Activated T-helper 17 cell treated with anti-CD3 and anti-CD28 coated beads, Interleukin-2, amount 50 U/mL, for 72 hours (primary cell): ENCODE data around the gene TGM2. TPM values are rescaled to one million over a fixed set of nuclear protein-coding genes. Genes with fewer than 3 reads are reported as not detected.

ENCODE experiments used
- ATAC-seq: fragments of 150-1000 bp; cut with Tn5 transposase; replicated peaks from 2 replicates; pipeline ENCODE4 v1.10.0; 2021; ENCODE audit warnings: mild to moderate bottlenecking, moderate library complexity
- H3K27ac Mint-ChIP-seq: one replicate; pipeline ENCODE4 v1.8.0; 2022; ENCODE audit warnings: mixed read lengths
- H3K27me3 Mint-ChIP-seq: one replicate; pipeline ENCODE4 v1.8.0; 2022; ENCODE audit warnings: mixed read lengths
- H3K36me3 Mint-ChIP-seq: one replicate; pipeline ENCODE4 v1.8.0; 2022; ENCODE audit warnings: low read depth, mild to moderate bottlenecking, mixed read lengths
- H3K4me1 Mint-ChIP-seq: one replicate; pipeline ENCODE4 v1.8.0; 2022; ENCODE audit warnings: mixed read lengths
- H3K4me3 Mint-ChIP-seq: one replicate; pipeline ENCODE4 v1.8.0; 2022; ENCODE audit warnings: mild to moderate bottlenecking, mixed read lengths
- H3K9me3 Mint-ChIP-seq: one replicate; pipeline ENCODE4 v1.8.0; 2022; ENCODE audit warnings: mixed read lengths
- total RNA-seq, 2 donors: library from RNA; stranded (reverse); gene quantifications; one replicate each; pipeline ENCODE4 v1.2.3, GENCODE V29; 2022

The TGM2 gene
- total RNA-seq, 2 donors from 2014 or later = 0.19 to 0.76 TPM

GRCh38 chr20:38192323-38192885, 27.3 kb upstream of the TGM2 start:
- Mint-ChIP-seq H3K4me3 (no peak overlapping the region), H3K27ac (no peak overlapping the region), H3K36me3 (no peaks in the 10 kb centered on the region), H3K9me3 (peaks cover 4% of the 10 kb centered on the region), H3K27me3 (peaks cover 15% of the 10 kb centered on the region), H3K4me1 (no peaks in the 10 kb centered on the region)
- ATAC-seq = no peak

- ATAC-seq = no peak
- peaks cover 4% of the 10 kb centered on the region for H3K9me3 Mint-ChIP-seq
- no peaks in the 10 kb centered on the region for H3K4me1 Mint-ChIP-seq
- H3K36me3 Mint-ChIP-seq = no peaks in the 10 kb centered on the region
- H3K27ac Mint-ChIP-seq = no peak overlapping the region
- H3K4me3 Mint-ChIP-seq = no peak overlapping the region
- peaks cover 13% of the 10 kb centered on the region for H3K27me3 Mint-ChIP-seq
Observed at GRCh38 chr20:38191654-38192053, 26.6 kb upstream of the TGM2 start.

DNA sequence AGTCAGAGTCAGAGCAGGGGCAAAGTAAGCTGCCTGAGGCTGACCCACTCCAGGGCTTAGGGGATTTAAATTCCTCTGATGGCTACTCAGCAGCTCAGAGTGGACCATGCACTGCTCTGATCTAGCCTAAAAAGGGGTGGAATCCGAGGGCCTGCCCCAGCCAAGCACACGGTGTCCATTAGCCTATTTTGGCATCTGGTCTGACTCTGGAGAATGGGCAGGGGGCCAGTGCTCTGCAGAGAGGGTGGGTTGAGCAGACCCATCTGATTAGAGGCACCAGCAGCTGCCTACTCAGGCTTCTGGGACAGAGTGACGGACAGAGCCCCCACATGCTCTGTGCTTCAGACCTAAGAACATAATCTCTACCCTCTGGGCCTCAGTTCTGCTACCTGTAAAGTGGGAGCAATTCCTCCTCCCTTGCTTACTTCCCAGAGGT, 25.9 kb upstream of the TGM2 start:
- ATAC-seq = no peak
- H3K27ac Mint-ChIP-seq = no peak overlapping the region
- no peaks in the 10 kb centered on the region for H3K36me3 Mint-ChIP-seq
- peaks cover 14% of the 10 kb centered on the region for H3K27me3 Mint-ChIP-seq
- H3K9me3 Mint-ChIP-seq = peaks cover 4% of the 10 kb centered on the region
- H3K4me3 Mint-ChIP-seq = no peak overlapping the region
- H3K4me1 Mint-ChIP-seq = no peaks in the 10 kb centered on the region

DNA sequence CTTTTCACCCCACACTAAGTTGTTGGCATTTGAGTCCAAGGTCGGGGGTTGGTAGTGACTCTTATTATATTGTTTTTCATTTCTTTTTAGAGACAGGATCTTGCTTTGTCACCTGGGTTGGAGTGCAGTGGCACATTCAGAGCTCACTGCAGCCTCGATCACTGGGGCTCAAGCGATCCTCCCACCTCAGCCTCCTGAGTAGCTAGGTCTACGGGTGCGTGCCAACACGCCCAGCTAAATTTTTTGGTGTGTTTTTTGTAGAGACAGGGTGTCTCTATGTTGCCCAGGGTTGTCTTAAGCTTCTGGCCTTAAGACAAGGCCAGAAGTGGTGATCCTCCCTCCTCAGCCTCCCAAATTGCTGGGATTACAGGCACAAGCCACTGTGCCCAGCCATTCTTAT, 25.1 kb upstream of the TGM2 start:
- peaks cover 4% of the 10 kb centered on the region for H3K9me3 Mint-ChIP-seq
- peaks cover 18% of the 10 kb centered on the region for H3K27me3 Mint-ChIP-seq
- H3K36me3 Mint-ChIP-seq = no peaks in the 10 kb centered on the region
- no peak overlapping the region for H3K27ac Mint-ChIP-seq
- H3K4me3 Mint-ChIP-seq = no peak overlapping the region
- ATAC-seq = no peak
- H3K4me1 Mint-ChIP-seq = no peaks in the 10 kb centered on the region

DNA sequence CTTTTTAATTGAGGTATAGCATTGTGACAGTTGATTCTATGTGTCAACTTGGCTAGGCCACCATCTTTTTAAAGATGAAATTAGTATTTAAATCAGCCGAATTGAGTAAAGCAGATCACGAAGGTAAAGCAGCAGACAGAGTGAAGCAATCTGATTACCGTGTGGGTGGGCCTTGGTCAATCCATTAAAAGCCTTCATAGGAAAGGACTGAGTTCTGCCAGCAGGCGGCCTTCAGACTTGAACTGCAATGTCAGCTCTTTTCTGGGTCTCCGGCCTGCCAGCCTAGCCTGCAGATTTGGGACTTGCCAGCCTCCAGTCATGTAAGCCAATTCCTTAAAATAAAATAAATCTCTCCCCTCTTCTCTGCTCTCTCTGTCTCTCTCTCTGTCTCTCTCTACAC, 22.4 kb upstream of the TGM2 start:
- no peak for ATAC-seq
- Mint-ChIP-seq H3K27me3 (peaks cover 17% of the 10 kb centered on the region), H3K27ac (no peak overlapping the region), H3K9me3 (no peaks in the 10 kb centered on the region), H3K4me1 (no peaks in the 10 kb centered on the region), H3K4me3 (no peak overlapping the region), H3K36me3 (no peaks in the 10 kb centered on the region)

DNA sequence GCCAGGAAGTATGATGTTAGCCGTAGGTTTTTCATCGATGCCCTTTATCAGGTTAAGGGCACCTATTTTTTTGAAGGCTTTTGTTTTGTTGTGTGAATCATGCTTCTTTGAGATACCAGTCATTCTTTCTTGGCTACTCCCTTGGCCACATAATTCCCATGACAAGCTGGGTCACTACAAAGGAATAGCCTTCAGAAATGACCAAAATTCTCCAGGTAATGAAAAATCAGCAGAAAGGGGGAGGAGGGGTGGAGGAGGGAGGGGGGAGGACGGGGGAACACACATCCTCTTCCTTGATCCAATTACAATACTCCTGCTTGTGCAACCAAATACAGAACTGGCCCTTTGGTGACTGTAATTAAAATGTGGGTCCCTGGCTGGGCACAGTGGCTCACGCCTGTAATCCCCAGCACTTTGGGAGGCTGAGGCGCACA, 21.7 kb upstream of the TGM2 start:
- no peak for ATAC-seq
- peaks cover 17% of the 10 kb centered on the region for H3K27me3 Mint-ChIP-seq
- H3K4me3 Mint-ChIP-seq = no peak overlapping the region
- H3K4me1 Mint-ChIP-seq = no peaks in the 10 kb centered on the region
- H3K27ac Mint-ChIP-seq = no peak overlapping the region
- no peaks in the 10 kb centered on the region for H3K9me3 Mint-ChIP-seq
- H3K36me3 Mint-ChIP-seq = no peaks in the 10 kb centered on the region

DNA sequence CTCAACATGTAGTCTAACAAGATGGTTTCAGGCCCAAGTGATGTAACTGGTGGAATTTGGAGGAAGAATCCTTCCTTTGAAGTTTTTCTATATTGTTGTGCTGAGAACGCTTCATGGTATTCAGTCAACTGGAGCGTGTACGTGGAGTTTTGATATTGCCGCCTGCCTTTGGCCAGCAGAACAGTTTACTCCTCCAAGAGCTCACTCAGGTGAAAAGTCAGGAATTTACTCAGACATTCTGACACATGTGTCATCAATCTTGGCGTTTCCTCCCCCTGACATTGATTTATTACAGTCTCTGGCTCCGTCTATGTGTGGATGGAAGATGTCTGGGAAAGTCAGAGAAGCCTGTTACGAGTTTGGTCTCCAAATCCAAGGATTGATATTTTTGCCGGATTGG, 19.0 kb upstream of the TGM2 start:
- Mint-ChIP-seq H3K27ac (no peak overlapping the region), H3K36me3 (no peaks in the 10 kb centered on the region), H3K27me3 (peaks cover 22% of the 10 kb centered on the region), H3K4me3 (no peak overlapping the region), H3K4me1 (no peaks in the 10 kb centered on the region), H3K9me3 (no peaks in the 10 kb centered on the region)
- no peak for ATAC-seq

DNA sequence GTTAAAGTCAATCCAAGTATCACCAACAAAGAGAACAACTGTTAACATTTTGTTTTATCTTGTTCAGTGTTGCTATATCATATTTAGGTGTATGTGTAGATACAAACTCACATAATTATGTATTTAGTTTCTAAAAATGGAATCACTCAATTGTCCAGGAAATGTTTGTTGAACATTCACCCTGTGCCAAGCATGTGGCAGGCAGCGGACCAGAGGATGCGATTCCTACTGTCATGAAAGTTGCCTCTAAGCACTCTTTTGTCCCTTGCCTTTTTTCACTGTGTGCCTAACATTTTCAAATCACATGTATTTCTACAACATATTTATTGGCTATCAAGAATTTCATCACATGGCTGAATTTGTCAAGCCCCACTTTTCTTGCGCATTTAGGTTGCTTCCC, 16.9 kb upstream of the TGM2 start:
- Mint-ChIP-seq H3K4me1 (no peaks in the 10 kb centered on the region), H3K27me3 (peaks cover 32% of the 10 kb centered on the region), H3K36me3 (no peaks in the 10 kb centered on the region), H3K4me3 (no peak overlapping the region), H3K27ac (no peak overlapping the region), H3K9me3 (no peaks in the 10 kb centered on the region)
- no peak for ATAC-seq

- Mint-ChIP-seq H3K4me1 (no peaks in the 10 kb centered on the region), H3K9me3 (no peaks in the 10 kb centered on the region), H3K36me3 (no peaks in the 10 kb centered on the region), H3K4me3 (no peak overlapping the region), H3K27ac (no peak overlapping the region), H3K27me3 (peaks cover 29% of the 10 kb centered on the region)
- no peak for ATAC-seq
Observed at GRCh38 chr20:38181207-38181801, 16.2 kb upstream of the TGM2 start.

- ATAC-seq = no peak
- Mint-ChIP-seq H3K36me3 (no peaks in the 10 kb centered on the region), H3K27me3 (peaks cover 27% of the 10 kb centered on the region), H3K4me1 (no peaks in the 10 kb centered on the region), H3K4me3 (no peak overlapping the region), H3K27ac (no peak overlapping the region), H3K9me3 (no peaks in the 10 kb centered on the region)
Observed at GRCh38 chr20:38180781-38181180, 15.7 kb upstream of the TGM2 start.

GRCh38 chr20:38179846-38180245, 14.8 kb upstream of the TGM2 start:
- Mint-ChIP-seq H3K27ac (no peak overlapping the region), H3K4me3 (no peak overlapping the region), H3K4me1 (no peaks in the 10 kb centered on the region), H3K27me3 (peaks cover 24% of the 10 kb centered on the region), H3K9me3 (no peaks in the 10 kb centered on the region), H3K36me3 (no peaks in the 10 kb centered on the region)
- ATAC-seq = no peak

GRCh38 chr20:38178581-38178980, 13.5 kb upstream of the TGM2 start:
- no peak for ATAC-seq
- no peaks in the 10 kb centered on the region for H3K36me3 Mint-ChIP-seq
- no peaks in the 10 kb centered on the region for H3K9me3 Mint-ChIP-seq
- no peak overlapping the region for H3K27ac Mint-ChIP-seq
- no peaks in the 10 kb centered on the region for H3K4me1 Mint-ChIP-seq
- H3K4me3 Mint-ChIP-seq = no peak overlapping the region
- peaks cover 19% of the 10 kb centered on the region for H3K27me3 Mint-ChIP-seq

GRCh38 chr20:38178065-38178491, 13.0 kb upstream of the TGM2 start:
- H3K9me3 Mint-ChIP-seq = no peaks in the 10 kb centered on the region
- no peak overlapping the region for H3K4me3 Mint-ChIP-seq
- no peaks in the 10 kb centered on the region for H3K4me1 Mint-ChIP-seq
- H3K36me3 Mint-ChIP-seq = no peaks in the 10 kb centered on the region
- H3K27ac Mint-ChIP-seq = no peak overlapping the region
- ATAC-seq = no peak
- H3K27me3 Mint-ChIP-seq = peaks cover 18% of the 10 kb centered on the region

DNA sequence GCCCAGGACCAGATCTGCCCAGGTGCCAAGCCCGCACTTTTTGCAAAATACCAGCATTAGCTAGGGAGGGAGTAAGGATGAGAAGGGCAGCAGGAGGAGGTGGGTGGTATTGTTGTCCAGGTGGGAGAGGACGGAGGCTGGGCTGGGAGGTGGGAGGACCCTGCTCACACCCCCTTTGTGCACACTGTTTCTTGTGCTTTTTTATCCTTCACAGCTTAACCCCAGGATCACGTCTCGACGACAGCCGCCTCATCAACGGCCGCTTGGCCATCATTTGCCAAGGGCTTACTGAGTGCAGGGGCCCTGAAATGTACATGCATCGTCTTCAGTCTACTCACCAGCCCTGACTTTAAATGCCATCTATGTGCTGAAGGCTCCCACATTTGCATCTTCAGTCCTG, 12.1 kb upstream of the TGM2 start:
- Mint-ChIP-seq H3K9me3 (no peaks in the 10 kb centered on the region), H3K27me3 (peaks cover 22% of the 10 kb centered on the region), H3K4me3 (no peak overlapping the region), H3K4me1 (no peaks in the 10 kb centered on the region), H3K36me3 (no peaks in the 10 kb centered on the region), H3K27ac (no peak overlapping the region)
- ATAC-seq = no peak

DNA sequence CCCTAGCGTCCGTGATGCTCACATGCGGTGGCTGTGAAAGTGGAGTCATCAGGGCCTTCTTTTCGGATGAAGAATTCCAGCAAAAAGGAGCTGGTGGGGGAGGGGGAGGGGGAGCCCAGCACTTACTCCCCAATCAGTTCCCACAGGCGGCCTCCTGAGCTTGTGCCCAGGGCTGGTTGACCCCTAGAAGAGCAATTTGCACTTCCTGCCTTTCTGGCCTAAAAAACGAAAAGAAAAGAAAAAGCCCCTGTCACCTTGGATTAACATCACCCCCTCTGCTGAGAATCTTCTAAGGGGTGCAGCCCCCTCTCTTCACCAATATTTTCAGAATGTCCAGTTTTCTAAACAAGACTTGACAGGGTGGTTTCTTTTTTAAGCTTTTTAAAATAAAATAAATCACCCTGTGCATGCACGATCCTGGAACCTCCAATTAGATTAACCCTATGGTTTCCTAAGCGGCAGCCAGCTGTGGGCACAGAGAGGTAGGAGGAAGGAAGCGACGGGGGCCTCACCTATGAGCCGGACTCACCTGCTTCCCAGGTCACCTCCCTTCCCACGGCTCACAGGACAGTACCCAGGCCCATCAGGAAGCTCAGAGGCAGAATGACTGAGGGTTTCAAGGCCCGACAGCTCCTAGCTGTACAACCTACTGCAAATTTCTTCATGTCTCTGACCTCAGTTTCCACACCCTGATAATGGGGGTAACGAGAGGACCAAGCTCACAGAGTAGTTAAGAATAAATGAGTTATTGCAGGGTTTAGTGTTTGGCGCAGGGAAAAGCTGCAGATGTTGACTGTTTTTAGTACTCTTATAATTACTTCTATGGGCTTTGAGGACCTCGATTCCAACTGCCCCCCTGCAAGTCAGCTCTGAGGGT, 10.5 kb upstream of the TGM2 start:
- Mint-ChIP-seq H3K27me3 (peaks cover 25% of the 10 kb centered on the region), H3K4me1 (no peaks in the 10 kb centered on the region), H3K36me3 (no peaks in the 10 kb centered on the region), H3K27ac (no peak overlapping the region), H3K4me3 (no peak overlapping the region), H3K9me3 (no peaks in the 10 kb centered on the region)
- ATAC-seq = no peak
